ENCODE measurements around the gene B9D1.

Gene B9D1

DNA sequence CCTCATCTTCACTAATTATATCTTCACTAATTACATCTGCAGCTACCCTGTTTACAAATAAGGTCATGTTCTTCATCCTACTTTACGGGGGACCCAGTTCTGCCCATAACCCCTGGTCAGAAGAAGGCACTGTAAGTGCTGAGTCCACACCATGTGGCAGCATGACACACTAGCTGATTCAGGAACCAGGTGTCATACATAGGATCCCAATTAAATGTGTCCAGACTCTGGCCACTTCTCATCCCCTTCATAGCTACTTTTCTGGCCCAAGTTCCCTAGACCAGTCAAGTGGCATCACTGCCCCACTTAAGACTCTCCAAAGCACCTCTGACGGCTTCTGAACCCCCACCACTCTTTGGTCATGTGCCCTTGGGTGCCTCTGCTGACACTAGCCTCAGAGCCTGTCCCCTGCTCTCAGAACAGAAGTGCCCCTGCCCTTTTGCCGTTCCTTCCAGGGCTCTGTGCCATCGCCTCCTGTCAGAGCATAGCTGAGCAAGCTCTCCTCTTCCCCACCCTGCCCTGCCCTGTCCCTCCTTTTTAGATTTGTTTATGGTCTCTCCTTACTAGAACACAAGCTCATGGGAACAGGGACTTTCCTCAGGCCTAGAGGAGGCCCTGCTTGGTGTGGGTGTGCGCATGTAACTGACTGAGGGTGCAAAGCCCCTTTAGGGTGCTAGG lies 61.1 kb downstream of the B9D1 start:
- no peak for DNase-seq

GRCh38 chr17:19299866-19300265 lies 62.7 kb downstream of the B9D1 start:
- no peak for DNase-seq

- no peak for DNase-seq
Measured at GRCh38 chr17:19299214-19299747, 63.2 kb downstream of the B9D1 start.

- DNase-seq: no peak
Measured at GRCh38 chr17:19298569-19299213, 63.8 kb downstream of the B9D1 start.

DNA sequence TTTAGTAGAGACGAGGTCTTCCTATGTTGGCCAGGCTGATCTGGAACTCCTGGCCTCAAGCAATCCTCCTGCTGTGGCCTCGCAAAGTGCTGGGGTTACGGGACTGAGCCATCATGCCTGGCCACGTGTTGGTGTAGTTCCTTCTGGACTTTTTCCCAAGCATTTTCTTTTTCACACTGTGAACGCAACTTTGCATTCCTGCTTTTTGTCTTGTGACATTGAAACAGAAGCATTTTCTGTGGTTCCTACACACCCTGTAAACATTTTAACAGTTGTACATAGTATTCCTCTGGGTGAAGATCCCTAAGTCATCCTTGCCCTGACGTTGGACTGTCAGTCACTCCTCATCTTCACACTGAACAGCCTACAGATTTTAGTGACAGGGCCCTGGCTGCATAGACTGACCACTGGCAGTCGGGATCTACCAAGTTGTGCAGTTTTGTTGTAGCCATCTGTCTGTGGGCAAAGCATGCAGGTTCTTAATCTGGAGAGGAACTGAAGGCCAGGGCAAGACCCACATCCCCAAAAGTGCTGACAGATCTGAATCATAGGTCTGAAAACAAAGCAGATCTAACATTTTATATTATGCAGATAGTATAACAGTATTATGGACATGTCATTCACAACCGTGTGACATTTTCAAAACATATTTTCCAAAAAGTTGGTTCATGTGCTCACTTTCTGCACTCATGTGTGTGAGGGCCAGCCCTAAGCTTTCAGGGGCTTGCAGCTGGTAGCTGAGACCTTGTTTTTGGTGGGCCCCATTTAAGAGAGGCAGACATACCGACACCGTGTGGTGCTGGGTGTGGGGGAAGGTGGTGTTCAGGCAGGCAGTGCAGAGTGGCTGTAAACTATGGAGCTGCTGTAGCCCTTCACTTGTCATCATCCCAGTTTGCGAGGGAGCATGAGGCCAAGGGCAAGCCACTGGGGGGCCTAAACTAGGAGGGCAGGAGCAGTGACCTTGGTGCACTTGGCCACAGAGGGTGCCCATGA lies 65.4 kb downstream of the B9D1 start:
- DNase-seq: no peak

- no peak for DNase-seq
Measured at GRCh38 chr17:19295473-19296135, 66.9 kb downstream of the B9D1 start.

DNA sequence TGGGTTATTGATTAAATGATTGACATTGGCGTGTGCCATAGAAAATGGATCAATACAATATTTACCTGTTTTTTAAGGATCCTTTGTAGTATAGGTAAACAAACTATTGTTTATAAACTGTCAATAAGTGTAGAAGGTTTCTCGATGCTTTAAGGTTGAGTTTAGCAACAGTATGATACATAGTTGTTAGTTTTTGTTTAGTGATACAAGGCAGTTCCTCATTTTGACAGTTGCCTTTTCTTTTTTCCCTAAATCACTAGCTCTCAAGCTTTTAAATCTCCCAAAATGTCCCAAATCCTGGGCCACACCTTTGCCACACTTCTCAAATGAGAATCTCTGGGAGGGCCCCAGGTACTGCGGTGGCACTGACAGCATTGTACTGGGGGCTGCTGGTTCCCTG lies 68.1 kb downstream of the B9D1 start:
- no peak for DNase-seq

Data from cortex of kidney (tissue), 1 donor.